ENCODE measurements around the gene CCDC92.

CCDC92 gene

GRCh38 chr12:123893276-123893675, 79.4 kb downstream of the CCDC92 start:
- DNase-seq (ENCODE audit: low read depth), result no peak
- no peak overlapping the region for H3K4me3 ChIP-seq (ENCODE audit: low read length)
- TF ChIP-seq CTCF (conservative IDR thresholded peaks at IDR 0.05; ENCODE audit: low read depth, low read length), result no peak

GRCh38 chr12:123892853-123893252, 79.8 kb downstream of the CCDC92 start:
- DNase-seq (ENCODE audit: low read depth), result no peak
- H3K4me3 ChIP-seq (ENCODE audit: low read length), result no peak overlapping the region
- no peak for TF ChIP-seq CTCF (conservative IDR thresholded peaks at IDR 0.05; ENCODE audit: low read depth, low read length)

- H3K4me3 ChIP-seq (ENCODE audit: low read length), result no peak overlapping the region
- TF ChIP-seq CTCF (conservative IDR thresholded peaks at IDR 0.05; ENCODE audit: low read depth, low read length), result no peak
- no peak for DNase-seq (ENCODE audit: low read depth)
Observed at GRCh38 chr12:123892180-123892559, 80.5 kb downstream of the CCDC92 start.

- no peak for DNase-seq (ENCODE audit: low read depth)
- peak; percentile 17 for TF ChIP-seq CTCF (conservative IDR thresholded peaks at IDR 0.05; ENCODE audit: low read depth, low read length)
- H3K4me3 ChIP-seq (ENCODE audit: low read length), result no peak overlapping the region
Observed at GRCh38 chr12:123891516-123892179, 81.0 kb downstream of the CCDC92 start.

GRCh38 chr12:123891011-123891410, 81.6 kb downstream of the CCDC92 start:
- H3K4me3 ChIP-seq (ENCODE audit: low read length), result no peak overlapping the region
- TF ChIP-seq CTCF (conservative IDR thresholded peaks at IDR 0.05; ENCODE audit: low read depth, low read length), result no peak
- no peak for DNase-seq (ENCODE audit: low read depth)

- no peak overlapping the region for H3K4me3 ChIP-seq (ENCODE audit: low read length)
- TF ChIP-seq CTCF (conservative IDR thresholded peaks at IDR 0.05; ENCODE audit: low read depth, low read length), result no peak
- no peak for DNase-seq (ENCODE audit: low read depth)
Observed at GRCh38 chr12:123890536-123890902, 82.1 kb downstream of the CCDC92 start.

GRCh38 chr12:123889848-123890535, 82.6 kb downstream of the CCDC92 start:
- no peak for DNase-seq (ENCODE audit: low read depth)
- TF ChIP-seq CTCF (conservative IDR thresholded peaks at IDR 0.05; ENCODE audit: low read depth, low read length), result no peak
- H3K4me3 ChIP-seq (ENCODE audit: low read length), result no peak overlapping the region
